OCI-LY1 (cell line): ENCODE data around the gene COL9A1.

ENCODE experiments used
- H2AFZ ChIP-seq: fragments of 200-600 bp; sonication (generic), shearing (Covaris generic); 2 replicates; pipeline ENCODE4 v1.6.0; 2014; ENCODE audit warnings: antibody characterized with exemption, mild to moderate bottlenecking, low read length
- H3F3A ChIP-seq: fragments of 200-600 bp; sonication (generic), shearing (Covaris generic); 2 replicates; pipeline ENCODE4 v1.6.0; 2014; ENCODE audit warnings: mild to moderate bottlenecking, antibody characterized with exemption, low read length, moderate library complexity; ENCODE audit not compliant: insufficient read depth
- H3K27ac ChIP-seq: fragments of 200-600 bp; sonication (generic); 2 replicates; pipeline ENCODE4 v1.5.1; 2014; ENCODE audit warnings: low read length, mixed run types, mild to moderate bottlenecking, low read depth; ENCODE audit not compliant: poor library complexity, severe bottlenecking
- H3K27me3 ChIP-seq: fragments of 200-600 bp; sonication (generic); 2 replicates; pipeline ENCODE4 v1.6.0; 2014; ENCODE audit warnings: antibody characterized with exemption, mild to moderate bottlenecking, low read length, moderate library complexity; ENCODE audit not compliant: insufficient read depth
- H3K36me3 ChIP-seq: fragments of 200-600 bp; sonication (generic); 2 replicates; pipeline ENCODE4 v1.6.1; 2014; ENCODE audit warnings: mild to moderate bottlenecking, antibody characterized with exemption, low read length, moderate library complexity, mixed read lengths; ENCODE audit not compliant: insufficient read depth
- H3K4me1 ChIP-seq: fragments of 200-600 bp; sonication (generic); 2 replicates; pipeline ENCODE4 v1.5.1; 2014; ENCODE audit warnings: mild to moderate bottlenecking, low read length, moderate library complexity; ENCODE audit not compliant: insufficient read depth, severe bottlenecking
- H3K4me2 ChIP-seq: fragments of 200-600 bp; sonication (generic), shearing (Covaris generic); 2 replicates; pipeline ENCODE4 v1.6.1; 2014; ENCODE audit warnings: low read length
- H3K4me3 ChIP-seq: fragments of 200-600 bp; sonication (generic); 2 replicates; pipeline ENCODE4 v1.5.1; 2014; ENCODE audit warnings: low read length, low read depth, mild to moderate bottlenecking, mixed read lengths; ENCODE audit not compliant: poor library complexity, severe bottlenecking
- H3K79me2 ChIP-seq: fragments of 200-600 bp; shearing (Covaris generic); 2 replicates; pipeline ENCODE4 v1.6.1; 2016; ENCODE audit warnings: mixed run types, low read length, mixed read lengths; ENCODE audit not compliant: insufficient read depth
- H3K9ac ChIP-seq: fragments of 200-600 bp; sonication (generic), shearing (Covaris generic); 2 replicates; pipeline ENCODE4 v1.6.1; 2014; ENCODE audit warnings: mild to moderate bottlenecking, low read length, mixed read lengths
- H3K9me2 ChIP-seq: fragments of 200-600 bp; sonication (generic), shearing (Covaris generic); 2 replicates; pipeline ENCODE4 v1.6.1; 2014; ENCODE audit warnings: low read depth, mild to moderate bottlenecking, low read length, mixed read lengths
- H3K9me3 ChIP-seq: fragments of 200-600 bp; shearing (Covaris generic); 2 replicates; pipeline ENCODE4 v1.6.1; 2014; ENCODE audit warnings: low read length, mixed read lengths
- H4K20me1 ChIP-seq: fragments of 200-600 bp; sonication (generic), shearing (Covaris generic); 2 replicates; pipeline ENCODE4 v1.6.0; 2016; ENCODE audit warnings: mild to moderate bottlenecking, low read length; ENCODE audit not compliant: insufficient read depth
- EZH2 ChIP-seq: fragments of 200-600 bp; sonication (generic), shearing (Covaris generic); IDR thresholded peaks from 2 replicates; pipeline ENCODE4 v1.8.0; 2017; ENCODE audit warnings: borderline replicate concordance, mixed run types, mild to moderate bottlenecking, antibody characterized with exemption, low read length, moderate library complexity, mixed read lengths
- TF ChIP-seq, protein P1 (sequence below): fragments of 200-600 bp; sonication (generic), shearing (Covaris generic); IDR thresholded peaks from 2 replicates; pipeline ENCODE4 v1.5.1; 2017; ENCODE audit warnings: mild to moderate bottlenecking, antibody characterized with exemption, low read length, moderate library complexity, mixed read lengths

The COL9A1 gene

DNA sequence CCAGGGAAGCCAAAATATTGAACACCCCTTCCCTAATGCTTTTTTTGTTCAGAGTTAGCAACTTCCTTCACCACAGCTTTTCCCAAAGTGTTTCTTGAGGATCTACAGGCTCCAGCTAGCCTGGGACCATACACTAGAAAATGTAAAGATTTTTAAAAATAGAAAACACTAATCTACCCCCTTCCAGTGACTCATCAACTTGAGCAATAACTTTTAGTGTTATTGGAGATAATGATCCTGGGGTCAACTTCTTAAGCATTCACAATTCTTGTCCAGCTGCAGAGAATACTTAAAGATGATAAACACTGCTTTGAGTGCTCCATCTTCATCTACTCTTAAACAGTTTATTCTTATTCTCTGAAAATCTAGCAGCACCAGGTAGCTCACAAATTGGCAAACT lies 131.6 kb downstream of the COL9A1 start:
- no peaks in the 10 kb centered on the region; the same call in 1 of the 2 replicates for H4K20me1 ChIP-seq
- no peak overlapping the region for H3K9ac ChIP-seq
- no peaks in the 10 kb centered on the region for H3K9me2 ChIP-seq
- no peak overlapping the region for H3K27ac ChIP-seq
- H3K4me3 ChIP-seq, result no peak overlapping the region
- no peak overlapping the region for H3K4me2 ChIP-seq
- H3K79me2 ChIP-seq, result no peaks in the 10 kb centered on the region
- H2AFZ ChIP-seq, result no peak overlapping the region
- H3K9me3 ChIP-seq, result no peaks in the 10 kb centered on the region
- no peaks in the 10 kb centered on the region for H3K4me1 ChIP-seq
- no peaks in the 10 kb centered on the region for H3K27me3 ChIP-seq
- TF ChIP-seq EZH2, result no peak
- TF ChIP-seq, protein P1, sequence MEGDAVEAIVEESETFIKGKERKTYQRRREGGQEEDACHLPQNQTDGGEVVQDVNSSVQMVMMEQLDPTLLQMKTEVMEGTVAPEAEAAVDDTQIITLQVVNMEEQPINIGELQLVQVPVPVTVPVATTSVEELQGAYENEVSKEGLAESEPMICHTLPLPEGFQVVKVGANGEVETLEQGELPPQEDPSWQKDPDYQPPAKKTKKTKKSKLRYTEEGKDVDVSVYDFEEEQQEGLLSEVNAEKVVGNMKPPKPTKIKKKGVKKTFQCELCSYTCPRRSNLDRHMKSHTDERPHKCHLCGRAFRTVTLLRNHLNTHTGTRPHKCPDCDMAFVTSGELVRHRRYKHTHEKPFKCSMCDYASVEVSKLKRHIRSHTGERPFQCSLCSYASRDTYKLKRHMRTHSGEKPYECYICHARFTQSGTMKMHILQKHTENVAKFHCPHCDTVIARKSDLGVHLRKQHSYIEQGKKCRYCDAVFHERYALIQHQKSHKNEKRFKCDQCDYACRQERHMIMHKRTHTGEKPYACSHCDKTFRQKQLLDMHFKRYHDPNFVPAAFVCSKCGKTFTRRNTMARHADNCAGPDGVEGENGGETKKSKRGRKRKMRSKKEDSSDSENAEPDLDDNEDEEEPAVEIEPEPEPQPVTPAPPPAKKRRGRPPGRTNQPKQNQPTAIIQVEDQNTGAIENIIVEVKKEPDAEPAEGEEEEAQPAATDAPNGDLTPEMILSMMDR, result no peak
- H3K36me3 ChIP-seq, result no peaks in the 10 kb centered on the region
- no peaks in the 10 kb centered on the region for H3F3A ChIP-seq

DNA sequence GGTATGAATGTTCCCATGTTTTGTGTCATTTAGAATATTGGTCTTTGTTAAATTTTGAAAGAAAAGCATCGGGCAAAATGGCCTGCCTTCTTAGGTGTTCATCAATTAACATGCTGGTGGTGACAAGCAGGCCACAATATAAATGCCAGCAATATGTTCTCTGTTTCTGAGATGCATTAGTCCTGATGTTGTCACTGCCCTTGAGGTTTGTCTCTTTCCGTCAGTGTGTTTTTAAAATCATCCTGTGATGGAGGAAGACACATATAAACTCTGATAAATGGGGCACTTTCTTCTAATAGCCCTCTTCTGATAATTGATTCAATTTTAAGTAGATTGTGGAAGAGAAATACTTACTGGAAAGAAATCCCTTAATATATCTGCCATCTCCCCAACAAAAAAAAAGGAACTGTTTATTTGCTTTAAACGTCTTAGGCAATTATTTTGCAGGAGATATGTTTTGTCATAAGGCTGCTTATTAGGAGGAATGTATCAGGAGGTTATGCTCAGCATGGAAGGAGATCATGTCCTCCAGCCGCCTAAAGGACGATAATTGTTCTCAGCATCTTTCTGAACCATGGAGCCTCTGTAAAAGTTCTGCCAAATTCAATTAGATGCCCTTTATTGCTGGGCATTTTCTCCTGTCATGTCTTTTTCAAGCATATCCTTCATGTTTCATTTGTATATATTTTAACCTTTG lies 134.1 kb downstream of the COL9A1 start:
- TF ChIP-seq, protein P1, result no peak
- TF ChIP-seq EZH2, result no peak
- H3K9me3 ChIP-seq, result no peaks in the 10 kb centered on the region
- H3K79me2 ChIP-seq, result no peaks in the 10 kb centered on the region
- H3K36me3 ChIP-seq, result no peaks in the 10 kb centered on the region
- no peak overlapping the region for H3K27ac ChIP-seq
- H3K9me2 ChIP-seq, result no peaks in the 10 kb centered on the region
- no peak overlapping the region for H3K4me2 ChIP-seq
- no peak overlapping the region for H3K9ac ChIP-seq
- no peak overlapping the region for H2AFZ ChIP-seq
- no peaks in the 10 kb centered on the region for H3K4me1 ChIP-seq
- no peaks in the 10 kb centered on the region for H3K27me3 ChIP-seq
- no peaks in the 10 kb centered on the region for H3F3A ChIP-seq
- no peak overlapping the region for H3K4me3 ChIP-seq
- no peaks in the 10 kb centered on the region for H4K20me1 ChIP-seq
